HG02973 (cell line): ENCODE results near the gene SIGLECL1.
"Not testable (repeated sequence)": the region's sequence is repeated elsewhere in the genome, so short reads cannot be mapped to it uniquely, and the experiment has no call there.

Source experiments
- ATAC-seq: cut with Tn5 transposase; IDR thresholded peaks from one replicate; pipeline ENCODE4 v1.9.1; 2021; ENCODE audit warnings: moderate library complexity; ENCODE audit not compliant: unreplicated experiment

The SIGLECL1 gene

DNA sequence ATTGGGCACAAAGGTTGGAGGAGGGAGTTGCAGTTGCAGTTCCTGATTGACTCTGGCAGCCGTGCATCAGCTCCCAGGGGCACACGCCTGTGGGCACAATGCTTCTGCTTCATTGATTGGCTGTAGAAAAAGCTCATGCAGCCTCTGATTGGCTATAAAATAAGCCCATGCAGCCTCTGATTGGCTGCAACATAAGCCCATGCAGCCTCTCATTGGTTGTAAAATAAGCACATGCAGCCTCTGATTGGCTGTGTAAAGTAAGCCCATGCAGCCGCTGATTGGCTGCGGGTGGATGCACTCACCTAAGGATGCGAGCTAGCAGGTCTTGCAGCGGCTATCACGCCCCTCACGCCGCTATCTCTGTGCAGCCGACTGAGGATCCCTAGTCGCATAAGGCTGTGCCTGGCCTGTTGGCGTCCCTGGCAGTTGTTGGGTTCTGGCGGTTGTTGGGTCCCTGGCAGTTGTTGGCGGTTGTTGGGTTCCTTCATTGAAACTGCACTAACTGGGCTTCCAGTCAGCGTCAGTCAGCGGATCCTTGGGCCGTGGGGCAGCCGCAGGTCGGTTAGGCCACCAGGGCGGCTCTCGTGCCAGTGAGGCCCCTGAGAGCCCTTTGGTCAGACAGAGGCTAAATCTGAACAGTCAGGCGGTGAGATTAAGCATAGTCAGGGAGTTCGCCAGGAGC lies at the start of gene SIGLECL1:
Gene SIGLECL1, plus strand, starts transcription at position 295 of the 682 bp plus-strand sequence. CDS start 12,993 bp downstream, outside the sequence.
- ATAC-seq = no peak

DNA sequence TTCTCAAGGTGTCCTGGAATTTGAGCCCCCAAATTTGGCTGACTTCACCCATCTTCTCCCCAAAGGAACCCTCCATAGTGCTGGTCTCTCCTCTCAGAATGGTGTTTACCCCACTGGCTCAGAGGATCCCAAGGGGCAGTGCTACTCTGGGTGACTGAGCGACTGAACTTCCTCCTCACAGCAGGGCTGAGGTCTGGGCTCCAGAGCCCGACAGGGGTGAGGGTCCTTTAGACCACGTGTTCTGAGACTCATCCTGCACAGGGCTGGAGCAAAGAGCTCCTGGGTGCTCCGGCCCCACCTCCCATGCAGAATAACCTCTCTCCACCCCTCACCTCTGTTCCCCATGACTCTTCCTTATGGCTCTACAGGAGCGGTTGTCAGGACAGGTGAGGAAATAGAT lies 49.2 kb upstream of the SIGLECL1 start:
- ATAC-seq = no peak

DNA sequence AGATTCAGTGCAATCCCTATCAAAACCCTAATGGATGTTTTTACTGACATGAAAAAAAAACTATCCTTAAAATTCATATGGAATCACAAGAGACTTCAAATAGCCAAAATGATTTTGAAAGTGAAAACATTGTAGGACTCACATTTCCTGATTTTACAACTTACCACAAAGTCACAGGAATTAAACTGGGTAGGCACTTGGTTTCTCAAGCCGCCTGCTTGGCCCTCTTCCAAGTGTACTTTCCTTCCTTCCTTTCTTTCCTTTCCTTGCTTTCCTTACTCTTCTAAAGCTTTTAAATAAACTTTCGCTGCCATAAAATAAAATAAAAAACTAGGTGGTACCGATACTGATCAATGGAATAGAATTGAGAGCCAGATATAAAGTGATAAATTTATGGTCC lies 47.0 kb upstream of the SIGLECL1 start:
- ATAC-seq = no peak

DNA sequence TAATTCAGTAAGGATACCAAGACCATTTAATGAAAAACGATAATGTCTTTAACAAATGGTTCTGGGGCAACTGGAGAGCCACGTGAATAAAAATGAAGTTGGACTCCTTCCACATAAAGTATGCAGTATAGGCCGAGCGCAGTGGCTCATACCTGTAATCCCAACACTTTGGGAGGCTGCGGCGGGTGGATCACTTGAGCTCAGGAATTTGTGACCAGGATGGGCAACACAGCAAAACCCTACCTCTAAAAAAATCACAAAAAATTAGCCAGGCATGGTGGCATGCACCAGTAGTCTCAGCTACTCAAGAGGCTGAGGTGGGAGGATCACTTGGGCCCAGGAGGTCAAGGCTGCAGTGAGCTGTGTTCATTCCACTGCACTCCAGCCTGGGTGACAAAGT lies 46.6 kb upstream of the SIGLECL1 start:
- no peak for ATAC-seq

DNA sequence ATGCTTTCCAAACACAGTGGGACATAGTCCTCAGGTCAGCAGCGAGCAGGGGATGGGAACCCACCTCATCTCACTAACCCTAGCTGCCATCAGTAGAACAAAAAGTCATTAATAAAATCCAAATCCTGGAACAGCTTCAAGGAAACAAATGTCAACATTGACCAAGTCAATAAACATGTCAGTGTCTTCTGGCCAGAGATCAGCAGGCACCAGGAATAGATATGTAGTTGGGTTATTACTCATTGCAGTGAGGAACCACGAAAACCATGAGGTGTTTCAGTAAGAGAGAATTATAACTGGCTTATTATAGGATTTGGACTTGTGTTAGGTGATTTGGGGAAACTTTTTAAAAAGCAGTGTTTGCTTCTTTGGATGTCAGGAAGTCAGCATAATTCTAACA lies 43.1 kb upstream of the SIGLECL1 start:
- ATAC-seq = no peak

DNA sequence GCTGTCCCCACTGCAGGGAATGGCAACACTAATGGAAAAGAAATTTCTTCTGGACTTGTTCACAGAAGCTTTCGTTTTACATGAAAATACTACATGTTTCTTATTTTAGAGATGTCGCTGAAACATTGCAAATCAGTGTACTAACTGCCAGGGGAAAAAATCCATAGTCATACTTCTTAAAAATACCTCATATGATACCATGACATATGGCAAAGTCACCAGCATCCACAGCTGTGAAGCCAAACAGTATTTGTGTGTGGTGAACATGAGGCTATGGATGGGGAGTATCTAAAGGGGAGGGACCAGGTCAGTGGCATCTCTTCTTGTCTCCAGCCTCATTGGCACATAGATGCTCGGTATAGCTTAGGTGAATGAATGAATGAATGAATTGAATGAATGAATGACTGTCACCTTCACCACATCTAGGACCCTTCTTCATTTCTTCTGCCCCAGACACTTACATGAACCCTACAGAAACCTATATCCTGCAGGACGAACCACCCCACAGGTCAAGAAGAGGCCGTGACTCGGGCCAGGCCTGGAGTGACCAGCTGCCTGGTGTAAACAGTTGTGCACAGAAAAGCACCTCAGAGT lies 40.6 kb upstream of the SIGLECL1 start:
- ATAC-seq = no peak

DNA sequence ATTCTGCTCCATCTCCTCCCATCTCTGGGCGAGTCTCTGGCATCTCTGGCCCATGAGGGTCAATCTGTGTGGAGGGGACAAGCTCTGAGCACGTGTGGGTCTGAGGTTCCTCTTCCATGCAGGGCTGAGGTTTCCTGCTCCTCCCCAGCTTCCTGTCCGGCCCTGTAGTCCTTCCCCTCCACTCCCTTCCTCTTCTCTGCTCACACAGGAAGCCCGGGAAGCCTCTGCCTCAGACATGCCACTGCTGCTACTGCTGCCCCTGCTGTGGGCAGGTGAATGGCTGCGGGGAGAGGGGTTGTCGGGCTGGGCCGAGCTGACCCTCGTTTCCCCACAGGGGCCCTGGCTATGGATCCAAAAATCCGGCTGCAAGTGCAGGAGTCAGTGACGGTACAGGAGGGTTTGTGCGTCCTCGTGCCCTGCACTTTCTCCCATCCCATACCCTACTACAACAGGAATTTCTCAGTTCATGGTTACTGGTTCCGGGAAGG lies 40.0 kb upstream of the SIGLECL1 start:
- not testable (repeated sequence) for ATAC-seq

DNA sequence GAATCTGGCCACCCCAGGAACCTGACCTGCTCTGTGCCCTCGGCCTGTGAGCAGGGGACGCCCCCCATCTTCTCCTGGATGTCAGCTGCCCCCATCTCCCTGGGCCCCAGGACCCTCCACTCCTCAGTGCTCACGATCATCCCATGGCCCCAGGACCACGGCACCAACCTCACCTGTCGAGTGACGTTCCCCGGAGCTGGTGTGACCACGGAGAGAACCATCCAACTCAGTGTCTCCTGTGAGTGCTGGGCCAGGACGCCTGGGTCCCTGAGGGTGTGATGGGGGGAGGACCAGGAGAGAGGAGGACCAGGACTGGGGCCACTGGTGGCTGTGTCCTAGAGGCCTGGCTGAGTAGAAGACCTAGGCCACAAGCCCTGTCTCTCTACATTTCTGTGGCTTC lies 39.0 kb upstream of the SIGLECL1 start:
- no peak for ATAC-seq

DNA sequence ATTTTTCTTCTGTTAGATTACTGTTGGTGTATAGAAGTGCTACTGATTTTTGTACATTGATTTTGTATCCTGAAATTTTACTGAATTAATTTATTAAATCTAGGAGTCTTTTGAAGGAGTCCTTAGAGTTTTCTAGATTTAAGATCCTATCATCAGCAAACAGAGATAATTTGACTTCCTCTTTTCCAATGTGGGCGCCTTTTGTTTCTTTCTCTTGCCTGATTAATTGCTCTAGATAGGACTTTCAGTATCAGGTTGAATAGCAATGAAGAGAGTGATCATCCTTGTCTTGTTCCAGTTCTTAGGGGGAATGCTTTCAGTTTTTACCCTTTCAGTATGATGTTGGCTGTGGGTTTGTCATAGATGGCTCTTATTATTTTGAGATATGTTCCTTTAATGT lies 31.6 kb upstream of the SIGLECL1 start:
- ATAC-seq = no peak

DNA sequence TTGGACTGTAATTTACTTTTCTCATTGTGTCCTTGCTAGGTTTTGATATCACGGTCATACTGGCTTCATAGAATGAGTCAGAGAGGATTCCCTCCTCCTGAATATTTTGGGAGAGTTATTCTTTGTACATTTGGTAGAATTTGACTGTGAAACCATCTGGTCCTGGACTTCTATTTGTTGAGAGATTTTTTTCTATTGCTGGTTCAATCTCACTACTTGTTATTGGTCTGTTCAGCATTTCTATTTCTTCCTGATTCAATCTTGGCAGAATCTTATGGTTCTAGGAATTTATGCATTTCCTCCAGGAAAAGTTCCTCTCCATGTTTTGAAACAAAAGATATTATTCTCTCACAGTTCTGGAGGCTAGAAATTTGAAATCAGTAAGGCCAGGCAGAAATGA lies 30.9 kb upstream of the SIGLECL1 start:
- ATAC-seq = no peak

DNA sequence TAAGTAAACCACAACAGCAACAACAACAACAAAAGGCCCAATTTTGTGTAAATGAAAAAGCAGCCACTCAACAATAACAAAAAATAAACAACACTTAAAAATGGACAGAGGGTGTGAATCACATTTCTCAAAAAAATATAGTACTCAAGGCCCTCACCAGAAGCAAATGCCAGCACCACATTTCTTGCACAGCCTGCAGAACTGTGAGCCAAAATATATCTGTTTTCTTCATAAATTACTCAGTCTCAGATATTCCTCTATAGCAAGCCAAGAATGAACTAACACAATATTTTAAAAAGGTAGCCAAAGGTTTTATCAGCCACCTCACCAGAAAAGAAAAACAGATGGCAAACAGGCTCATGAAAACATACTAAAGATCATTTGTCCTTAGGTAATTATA lies 29.9 kb upstream of the SIGLECL1 start:
- ATAC-seq = no peak

DNA sequence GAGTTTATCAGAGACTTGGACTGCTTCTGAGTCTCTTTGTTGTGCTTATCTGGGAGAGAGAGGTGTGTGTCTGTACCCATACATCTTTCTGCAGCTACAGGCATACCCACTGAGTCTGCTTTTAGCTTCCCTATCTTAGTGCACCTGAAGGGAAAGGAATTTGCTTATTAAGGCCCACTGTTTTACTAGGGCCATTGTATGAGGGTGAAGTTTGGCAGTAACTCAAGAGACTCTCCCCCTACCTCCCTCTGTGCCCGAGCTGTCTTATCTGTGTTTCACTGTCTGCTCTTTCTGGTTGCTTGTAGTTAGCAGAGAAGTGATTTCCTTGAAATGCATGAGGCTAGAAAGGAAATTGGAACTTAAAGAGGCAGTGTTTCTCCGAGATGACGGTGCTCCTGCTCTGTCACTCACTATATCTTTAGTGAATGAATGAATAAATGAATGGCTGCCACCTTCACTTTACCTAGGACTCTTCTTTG lies 26.7 kb upstream of the SIGLECL1 start:
- ATAC-seq = no peak

DNA sequence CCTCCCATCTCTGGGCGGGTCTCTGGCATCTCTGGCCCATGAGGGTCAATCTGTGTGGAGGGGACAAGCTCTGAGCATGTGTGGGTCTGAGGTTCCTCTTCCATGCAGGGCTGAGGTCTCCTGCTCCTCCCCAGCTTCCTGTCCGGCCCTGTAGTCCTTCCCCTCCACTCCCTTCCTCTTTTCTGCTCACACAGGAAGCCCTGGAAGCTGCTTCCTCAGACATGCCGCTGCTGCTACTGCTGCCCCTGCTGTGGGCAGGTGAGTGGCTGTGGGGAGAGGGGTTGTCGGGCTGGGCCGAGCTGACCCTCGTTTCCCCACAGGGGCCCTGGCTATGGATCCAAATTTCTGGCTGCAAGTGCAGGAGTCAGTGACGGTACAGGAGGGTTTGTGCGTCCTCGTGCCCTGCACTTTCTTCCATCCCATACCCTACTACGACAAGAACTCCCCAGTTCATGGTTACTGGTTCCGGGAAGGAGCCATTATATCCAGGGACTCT lies 25.9 kb upstream of the SIGLECL1 start, which contains the start of gene CD33:
Gene CD33, plus strand, starts transcription at position 183 of the 496 bp plus-strand sequence. Its CDS starts 39 bp downstream, at position 222.
- not testable (repeated sequence) for ATAC-seq

DNA sequence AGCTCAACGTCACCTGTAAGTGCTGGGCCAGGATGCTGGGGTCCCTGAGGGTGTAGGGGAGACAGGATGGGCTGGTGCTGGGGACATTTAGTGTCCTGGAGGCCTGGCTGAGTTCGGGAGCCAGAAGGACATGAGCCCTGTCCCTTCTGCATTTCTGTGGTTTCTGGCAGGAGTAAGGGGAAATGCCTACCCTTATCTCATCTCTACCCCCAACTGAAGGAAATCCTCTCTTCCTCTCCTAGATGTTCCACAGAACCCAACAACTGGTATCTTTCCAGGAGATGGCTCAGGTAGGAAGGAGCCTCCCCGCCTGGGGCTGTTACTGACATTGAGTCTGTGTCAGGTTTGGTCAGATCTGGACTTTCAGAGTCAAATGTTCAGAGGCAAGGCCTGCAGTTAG lies 24.8 kb upstream of the SIGLECL1 start:
- no peak for ATAC-seq

DNA sequence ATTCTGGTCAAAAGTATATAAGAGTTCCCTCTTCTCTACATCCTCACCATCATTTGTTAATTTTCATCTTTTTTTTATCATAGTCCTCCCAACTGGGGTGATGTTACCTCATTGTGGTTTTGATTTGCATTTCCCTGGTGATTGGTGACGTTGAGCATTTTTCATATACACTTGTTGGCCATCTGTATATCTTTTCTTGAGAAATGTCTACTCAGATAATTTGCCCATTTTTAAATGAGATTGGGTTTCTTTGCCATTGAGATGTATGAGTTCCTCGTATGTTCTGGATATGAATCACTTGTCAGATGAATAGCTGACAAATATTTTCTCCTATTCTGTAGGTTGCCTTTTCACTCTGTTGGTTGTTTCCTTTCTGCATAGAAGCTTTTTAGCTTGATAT lies 23.6 kb upstream of the SIGLECL1 start:
- no peak for ATAC-seq

DNA sequence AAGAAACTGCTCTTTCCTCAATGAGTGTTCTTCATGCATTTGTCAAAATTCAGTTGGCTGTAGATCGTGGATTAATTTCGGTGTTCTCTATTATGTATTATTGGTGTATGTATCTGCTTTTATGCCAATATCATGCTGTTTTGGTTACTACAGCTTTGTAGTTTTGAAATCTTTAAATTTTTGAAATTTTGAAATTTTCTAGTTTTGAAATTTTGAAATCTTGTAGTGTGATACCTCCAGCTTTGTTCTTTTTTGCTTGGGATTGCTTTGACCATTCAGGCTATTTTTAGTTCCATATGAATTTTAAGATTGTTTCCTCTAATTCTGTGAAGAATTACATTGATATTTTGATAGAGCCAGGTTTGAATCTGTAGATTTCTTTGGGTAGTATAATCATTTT lies 22.9 kb upstream of the SIGLECL1 start:
- ATAC-seq = no peak

DNA sequence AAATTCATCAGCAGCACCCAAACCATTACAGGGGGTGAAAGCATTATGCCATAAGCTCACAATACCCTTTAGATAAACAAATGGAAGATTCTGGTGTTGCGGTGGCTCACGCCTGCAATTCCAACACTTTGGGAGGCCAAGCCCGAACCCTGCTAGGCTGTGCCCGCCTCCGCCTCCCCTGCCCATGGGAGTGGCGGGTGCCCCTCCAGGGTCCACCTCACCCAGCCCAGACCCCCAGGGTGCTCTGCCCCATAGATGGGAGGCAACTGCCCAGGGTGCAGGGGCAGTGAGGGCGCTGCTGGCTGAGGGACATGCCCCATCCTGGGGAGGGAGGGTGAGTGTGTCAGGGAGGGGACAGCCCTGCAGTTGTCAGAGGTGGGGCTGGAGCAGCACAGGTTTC lies 10.0 kb upstream of the SIGLECL1 start:
- ATAC-seq = no peak

DNA sequence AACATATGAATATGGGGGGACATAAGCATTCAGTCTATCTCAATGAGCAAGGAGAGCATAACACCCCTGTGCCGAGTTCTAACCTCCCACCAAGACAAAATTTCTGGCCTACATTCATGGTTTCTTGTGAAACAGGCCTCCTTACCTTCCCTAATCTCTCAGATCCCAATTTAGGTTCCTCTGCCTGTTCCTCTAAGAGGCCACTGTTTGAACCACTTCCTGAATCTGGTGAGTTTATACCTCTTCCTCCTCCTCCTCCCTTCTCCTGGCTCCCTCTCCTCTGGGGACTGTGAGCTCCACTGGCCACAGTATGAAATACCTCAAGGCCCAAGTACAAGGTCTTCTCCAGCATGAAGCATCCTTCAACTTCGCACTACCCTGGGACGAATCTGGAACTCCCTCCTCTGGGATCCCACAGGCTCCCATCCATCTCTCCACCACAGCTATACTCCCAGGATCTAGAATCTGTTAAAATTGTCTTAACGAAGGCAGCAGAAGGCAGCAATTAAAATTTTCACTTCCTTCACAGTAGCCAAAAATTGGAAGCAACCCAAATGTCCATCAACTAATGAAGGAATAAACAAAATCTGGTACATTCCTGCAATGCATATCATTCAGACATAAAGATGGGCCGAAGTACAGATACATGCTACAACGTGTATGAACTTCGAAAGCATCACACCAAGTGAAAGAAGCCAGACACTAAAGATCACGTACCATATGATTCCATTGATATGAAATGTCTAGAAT lies 7.8 kb upstream of the SIGLECL1 start:
- ATAC-seq = no peak

DNA sequence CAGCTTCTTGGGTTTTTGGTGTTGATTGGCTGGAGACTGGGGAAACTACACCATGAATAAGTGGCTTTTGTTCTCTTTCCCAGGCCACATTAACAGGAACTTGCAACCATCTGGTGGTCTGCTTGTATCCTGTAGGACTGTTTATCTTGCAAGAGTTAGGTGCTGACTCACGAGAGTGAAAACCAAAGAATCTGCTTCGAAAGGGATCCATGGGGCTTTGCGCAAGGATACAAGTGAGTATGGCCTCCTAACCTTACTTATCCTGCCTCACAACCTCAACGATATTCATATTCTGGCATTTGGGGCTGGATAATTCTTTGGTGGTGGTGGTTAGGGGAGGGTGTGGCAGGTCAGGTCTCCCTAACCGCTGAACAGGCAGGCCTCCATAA lies 4.7 kb upstream of the SIGLECL1 start:
- no peak for ATAC-seq

DNA sequence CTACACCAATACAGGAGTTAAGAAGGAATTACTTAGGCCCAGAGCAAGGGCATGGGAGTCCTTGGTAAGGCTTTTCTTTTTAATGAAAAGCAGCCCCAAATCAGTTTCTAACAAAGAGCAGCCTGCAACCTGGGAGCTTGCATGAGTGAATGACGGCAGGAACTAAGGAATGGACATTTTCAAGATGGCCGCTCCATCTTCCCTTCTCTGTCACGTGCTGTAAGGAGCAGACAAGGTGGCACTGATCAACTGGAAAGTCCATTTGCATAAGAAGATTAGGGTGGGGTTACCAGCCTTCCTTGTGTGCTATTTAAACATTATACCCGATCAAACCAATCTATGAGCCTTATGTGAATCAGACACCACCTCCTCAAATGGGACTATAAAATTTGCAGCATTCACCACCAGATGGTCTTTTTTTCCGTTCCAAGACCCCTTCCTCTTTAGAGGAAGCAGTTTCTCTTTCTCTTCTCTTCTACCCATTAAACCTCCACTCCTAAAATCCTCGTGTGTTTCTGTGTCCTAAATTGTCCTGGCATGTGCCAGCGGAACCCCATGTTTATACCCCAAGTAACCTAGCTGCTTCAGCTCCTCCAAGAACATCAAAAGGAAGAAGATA lies 2.8 kb upstream of the SIGLECL1 start:
- no peak for ATAC-seq

DNA sequence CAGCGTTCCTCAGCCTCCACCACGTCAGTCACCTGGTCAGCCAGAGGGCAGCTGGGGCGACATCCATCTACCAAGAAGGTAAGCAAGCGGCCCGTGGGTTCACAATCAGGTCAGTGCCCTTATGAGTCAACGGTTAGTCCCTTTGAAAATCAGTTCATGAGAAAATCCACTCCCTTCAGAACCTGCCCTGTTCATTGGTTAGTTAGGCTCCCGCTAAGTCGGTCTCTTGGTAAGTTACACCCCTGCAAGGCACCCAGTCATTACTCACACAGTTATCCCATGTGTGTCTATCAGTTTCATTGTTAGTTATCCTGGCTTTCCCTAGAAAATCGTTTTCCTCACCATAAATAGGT lies 564 bp downstream of the SIGLECL1 start:
- no peak for ATAC-seq
